HG03442 (cell line): ENCODE data around the gene ZNF611.
A peak's percentile ranks its signal among the peaks of the same experiment; 100 is the strongest.
"Not testable (repeated sequence)": the region's sequence is repeated elsewhere in the genome, so short reads cannot be mapped to it uniquely, and the experiment has no call there.

Experiments used
- ATAC-seq: cut with Tn5 transposase; IDR thresholded peaks from one replicate; pipeline ENCODE4 v1.9.1; 2021; ENCODE audit warnings: mild to moderate bottlenecking, moderate library complexity; ENCODE audit not compliant: unreplicated experiment

Gene ZNF611

DNA sequence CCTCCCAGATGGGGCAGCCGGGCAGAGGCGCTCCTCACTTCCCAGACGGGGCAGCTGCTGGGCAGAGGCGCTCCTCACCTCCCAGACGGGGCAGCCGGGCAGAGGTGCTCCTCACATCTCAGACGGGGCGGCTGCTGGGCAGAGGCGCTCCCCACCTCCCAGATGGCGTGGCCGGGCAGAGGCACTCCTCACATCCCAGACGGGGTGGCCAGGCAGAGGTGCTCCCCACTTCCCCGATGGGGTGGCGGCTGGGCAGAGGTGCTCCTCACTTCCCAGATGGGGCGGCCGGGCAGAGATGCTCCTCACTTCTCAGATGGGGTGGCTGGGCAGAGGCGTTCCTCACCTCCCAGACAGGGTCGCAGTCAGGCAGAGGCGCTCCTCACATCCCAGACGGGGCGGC, 14.3 kb downstream of the ZNF611 start:
- not testable (repeated sequence) for ATAC-seq

DNA sequence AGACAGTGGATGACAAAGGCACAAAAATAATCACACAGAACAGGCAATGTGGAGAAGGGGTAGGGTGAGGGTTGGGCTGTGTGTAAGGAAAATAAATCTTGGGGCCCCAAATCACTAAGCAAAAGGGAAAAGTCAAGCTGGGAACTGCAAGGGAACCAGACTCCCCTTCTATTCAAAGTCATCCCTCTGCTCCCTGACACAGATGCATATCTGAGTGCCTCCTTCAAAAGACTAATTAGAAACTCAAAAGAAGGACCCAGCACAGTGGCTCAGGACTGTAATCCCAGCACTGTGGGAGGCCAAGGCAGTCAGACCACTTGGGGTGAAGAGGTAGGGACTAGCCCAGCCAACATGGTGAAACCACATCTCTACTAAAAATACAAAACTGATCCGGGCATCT, 18.3 kb downstream of the ZNF611 start:
- no peak for ATAC-seq

DNA sequence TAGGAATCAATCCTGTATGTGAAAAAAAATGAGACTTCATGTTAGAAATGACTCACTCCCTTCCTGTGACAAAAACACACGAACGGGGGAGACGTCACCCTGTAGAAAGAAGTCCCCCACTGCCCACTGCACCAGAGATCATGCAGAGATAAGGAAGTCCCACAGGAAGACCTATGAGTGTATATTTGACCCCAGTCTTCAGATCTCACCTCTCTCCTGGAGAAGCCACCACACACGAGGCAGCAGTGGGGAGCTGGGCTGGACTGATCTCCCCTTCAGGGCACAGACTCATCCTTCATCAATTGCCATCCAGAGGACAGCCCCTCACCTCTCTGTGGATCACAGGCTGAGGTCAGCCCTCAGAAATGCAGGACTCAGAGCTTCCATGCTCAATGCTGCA, 18.9 kb downstream of the ZNF611 start:
- ATAC-seq: not testable (repeated sequence)

DNA sequence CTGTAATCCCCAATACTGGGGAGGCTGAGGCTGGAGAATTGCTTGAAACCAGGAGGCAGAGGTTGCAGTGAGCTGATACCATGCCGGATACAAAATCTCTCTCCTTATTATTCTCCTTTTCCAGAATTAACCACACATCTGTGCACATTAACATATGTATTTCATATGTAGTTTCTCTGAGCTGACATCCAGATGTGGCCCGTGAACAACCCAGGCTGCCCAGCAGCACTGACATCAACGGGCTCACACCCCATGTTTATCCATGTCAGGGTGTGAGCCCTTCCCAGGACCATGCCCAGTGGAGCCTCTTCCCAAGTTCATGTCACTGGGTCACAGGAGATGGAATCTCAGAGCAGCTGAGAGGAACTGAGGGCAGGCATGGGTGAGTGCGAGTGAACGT, 19.5 kb downstream of the ZNF611 start:
- not testable (repeated sequence) for ATAC-seq

DNA sequence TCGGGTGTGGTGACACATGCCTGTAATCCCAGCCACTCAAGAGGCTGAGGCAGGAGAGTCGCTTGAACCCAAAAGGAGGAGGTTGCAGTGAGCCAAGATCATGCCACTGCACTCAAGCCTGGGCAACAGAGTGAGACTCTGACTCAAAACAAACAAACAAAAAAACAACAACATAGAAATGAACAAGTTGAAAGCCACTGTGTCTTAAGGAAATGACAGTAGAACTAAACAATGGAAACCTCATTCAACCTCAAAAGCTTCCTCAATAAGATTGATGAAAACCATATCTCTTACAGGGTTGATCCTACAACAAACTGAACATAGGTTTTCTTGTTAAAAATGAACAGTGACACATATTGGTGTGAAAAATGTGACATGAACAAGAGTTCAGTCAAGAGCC, 21.8 kb downstream of the ZNF611 start:
- not testable (repeated sequence) for ATAC-seq

DNA sequence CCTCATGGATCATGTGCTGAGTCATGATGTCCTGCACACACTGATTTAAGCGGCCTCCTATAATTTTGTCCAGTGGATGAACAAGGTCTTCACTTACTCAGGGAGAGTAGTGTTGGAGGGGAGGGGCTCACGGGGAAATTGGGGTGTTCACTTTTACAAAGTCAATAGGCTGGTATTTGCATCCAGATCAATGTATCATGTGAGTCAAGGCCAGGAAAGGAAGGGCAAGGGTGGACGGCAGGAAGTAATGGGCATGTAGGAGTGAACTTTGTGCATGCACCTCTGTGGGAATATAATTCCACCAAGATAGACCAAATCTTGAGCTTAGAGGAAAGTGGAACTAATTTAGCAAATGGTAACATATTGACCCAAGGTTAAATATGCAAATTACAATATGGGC, 23.2 kb downstream of the ZNF611 start:
- not testable (repeated sequence) for ATAC-seq

DNA sequence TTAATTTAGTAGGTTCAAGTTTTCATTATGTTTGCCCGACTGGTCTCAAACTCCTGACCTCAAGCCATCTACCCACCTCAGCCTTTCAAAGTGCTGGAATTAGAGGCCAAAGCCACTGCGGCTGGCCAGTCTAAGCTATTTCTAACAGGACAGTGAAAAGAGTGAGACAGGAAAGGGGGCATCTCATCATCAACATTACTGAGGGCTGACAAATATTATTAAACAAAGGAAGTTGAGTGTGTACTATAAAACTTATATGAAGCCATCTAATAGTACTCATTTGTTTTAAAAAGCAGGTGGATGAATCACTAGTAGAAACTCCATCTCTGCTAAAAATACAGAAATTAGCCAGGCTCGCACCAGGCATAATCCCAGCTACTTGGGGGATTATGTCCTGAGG, 24.3 kb downstream of the ZNF611 start:
- ATAC-seq: no peak

DNA sequence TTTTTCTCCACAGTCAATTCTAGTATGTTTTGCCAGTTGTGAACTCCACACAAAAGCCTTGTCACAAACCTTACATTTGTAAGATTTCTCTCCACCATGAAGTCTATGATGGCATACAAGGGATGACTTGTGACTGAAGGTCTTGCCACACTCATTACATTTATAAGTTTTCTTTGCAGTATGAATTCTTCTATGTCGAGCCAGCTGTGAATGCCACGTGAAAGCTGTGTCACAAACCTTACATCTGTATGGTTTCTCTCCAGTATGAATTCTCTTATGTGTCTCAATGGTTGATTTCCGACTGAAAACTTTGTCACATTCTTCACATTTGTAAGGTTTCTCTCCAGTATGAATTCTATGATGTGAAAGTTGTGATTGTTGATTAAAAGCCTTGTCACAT, 29.2 kb downstream of the ZNF611 start:
- not testable (repeated sequence) for ATAC-seq

DNA sequence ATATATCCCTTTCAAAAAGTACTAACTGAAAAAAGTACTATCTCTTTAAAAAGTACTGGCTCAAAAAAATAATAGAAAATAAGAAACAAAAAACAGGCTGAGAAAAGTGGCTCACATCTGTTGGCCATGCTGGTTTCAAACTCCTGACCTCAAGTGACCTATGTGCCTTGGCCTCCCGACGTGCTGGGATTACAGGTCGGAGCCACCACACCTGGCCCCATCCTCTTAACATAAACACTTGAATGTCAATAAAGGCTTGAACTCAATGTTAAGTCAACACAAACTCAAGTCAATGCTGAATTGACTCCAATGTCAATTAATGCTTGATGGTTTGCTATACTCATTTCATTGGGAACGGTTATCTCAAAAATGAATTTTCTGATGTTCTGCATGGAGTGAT, 30.9 kb downstream of the ZNF611 start:
- no peak for ATAC-seq

DNA sequence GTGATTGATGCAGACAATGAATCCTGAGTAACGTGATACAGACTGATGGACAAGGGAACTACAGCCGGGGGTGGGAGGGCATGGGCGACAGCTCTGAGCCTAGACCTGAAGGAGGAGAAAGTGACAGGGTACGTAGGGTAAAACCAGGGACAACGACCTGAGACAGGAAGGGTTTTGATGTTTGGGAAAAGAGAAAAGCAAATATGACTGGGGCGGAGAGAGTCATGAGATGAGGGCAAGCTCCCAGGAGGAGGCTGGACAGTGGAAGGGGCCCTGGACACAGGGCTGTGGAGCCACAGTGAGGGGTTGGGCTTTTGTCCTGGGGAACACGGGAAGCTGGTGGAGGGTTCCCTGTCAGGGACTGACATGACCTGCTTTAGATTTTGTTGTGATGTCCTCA, 34.2 kb downstream of the ZNF611 start:
- no peak for ATAC-seq

DNA sequence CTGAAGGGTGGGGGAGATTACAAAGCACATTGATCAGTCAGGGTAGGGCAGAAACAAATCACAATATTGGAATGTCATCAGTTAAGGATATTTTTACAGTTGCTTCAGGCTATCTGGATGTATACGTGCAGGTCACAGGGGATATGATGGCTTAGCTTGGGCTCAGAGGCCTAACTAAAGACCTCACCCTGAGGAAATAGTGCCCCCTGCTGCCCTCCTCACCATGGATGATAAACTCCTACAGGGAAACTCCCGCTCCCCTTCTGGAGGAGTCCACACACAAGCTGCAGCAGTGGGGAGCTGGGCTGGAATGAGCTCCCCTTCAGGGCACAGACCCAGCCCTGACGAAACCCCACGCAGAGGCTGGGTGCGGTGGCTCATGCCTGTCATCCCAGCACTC, 35.3 kb downstream of the ZNF611 start:
- not testable (repeated sequence) for ATAC-seq

DNA sequence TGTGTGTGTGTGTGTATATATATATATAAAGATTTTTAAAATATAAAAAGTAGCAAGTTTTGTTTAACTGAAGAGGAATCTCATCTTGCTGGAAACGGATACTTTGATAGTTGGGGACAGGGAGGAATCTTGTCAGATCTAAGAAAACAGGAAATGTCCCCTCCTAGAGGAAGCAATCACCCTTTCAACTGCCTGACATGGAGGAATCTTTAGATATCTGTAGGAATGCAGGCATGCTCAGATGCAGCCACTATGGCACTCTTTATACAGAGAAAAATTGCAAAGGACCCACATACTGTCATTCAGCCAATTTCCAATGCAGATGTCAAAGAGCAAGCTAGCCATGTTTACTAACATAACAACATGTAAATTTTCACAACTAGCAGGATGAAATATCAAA, 38.8 kb downstream of the ZNF611 start:
- ATAC-seq: no peak

DNA sequence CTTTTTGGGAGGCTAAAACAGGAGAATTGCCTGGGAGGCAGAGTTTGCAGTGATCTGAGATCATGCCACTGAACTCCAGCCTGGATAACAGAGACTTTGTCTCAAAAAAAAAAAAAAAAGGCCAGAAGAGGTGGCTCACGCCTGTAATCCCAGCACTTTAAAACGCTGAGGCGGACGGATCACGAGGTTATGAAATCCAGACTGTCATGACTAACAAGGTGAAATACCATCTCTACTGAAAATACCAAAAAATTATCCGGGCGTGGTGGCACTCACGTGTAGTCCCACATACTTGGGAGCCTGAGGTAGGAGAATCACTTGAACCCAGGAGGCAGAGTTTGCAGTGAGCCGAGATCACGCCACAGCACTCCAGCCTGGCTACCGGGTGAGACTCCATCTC, 39.9 kb downstream of the ZNF611 start:
- no peak for ATAC-seq

DNA sequence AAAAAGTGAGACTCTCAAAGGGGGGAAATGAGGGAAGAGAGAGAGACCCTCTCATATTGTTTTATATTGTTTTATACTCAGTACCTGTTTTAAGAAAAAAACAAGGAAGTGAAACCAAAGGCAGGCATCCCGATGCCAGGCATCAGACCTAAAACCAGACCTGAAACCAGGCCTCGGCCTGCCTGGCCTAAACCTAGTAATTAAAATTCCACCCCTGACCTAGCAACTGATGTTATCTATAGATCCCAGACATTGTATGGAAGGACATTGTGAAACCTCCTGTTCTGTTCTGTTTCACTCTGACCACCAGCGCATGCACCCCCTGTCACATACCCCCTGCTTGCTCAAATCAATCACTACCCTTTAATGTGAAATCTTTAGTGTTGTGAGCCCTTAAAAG, 40.6 kb downstream of the ZNF611 start:
- not testable (repeated sequence) for ATAC-seq

DNA sequence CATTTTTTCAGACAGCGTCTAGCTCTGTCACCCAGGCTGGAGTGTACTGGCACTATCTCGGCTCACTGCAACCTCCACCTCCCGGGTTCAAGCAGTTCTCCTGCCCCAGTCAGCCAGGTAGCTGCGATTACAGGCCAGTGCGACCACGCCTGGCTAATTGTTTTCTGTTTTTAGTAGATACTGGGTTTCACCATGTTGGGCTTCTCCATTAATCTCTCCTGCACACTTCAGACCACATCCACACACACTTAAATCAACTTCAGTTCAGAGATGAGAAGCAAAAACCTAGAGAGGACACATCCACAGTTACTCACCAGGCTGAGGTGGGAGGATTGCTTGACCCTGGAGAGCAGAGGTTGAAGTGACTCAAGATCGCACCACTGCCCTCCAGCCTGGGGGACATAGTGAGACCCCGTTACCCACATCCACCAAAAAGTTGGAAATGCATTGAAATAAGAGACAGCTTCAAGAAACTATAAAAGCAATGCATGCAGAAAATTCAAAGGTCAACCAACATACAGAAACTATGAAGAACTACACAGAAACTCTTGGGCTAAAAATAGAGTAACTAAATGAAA, 42.3 kb downstream of the ZNF611 start:
- ATAC-seq: no peak

DNA sequence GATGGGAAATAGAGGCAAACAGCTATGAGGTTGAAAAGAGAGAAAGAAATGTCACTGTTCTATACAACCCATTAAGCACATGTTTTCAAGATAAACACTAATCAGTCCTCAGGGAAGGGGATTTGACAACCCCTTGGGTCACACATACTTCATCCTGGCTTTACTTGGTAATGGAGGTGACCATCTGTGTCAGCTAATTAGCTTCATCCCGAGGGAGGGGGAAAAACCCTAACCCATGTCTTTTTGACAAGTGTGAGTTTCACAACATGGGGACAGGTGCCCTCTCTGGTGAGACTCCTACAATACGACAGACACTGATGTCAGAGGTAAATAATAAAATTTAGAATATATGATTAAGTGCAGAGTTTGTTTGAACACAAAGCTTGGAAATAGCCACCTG, 43.1 kb downstream of the ZNF611 start:
- ATAC-seq: no peak

DNA sequence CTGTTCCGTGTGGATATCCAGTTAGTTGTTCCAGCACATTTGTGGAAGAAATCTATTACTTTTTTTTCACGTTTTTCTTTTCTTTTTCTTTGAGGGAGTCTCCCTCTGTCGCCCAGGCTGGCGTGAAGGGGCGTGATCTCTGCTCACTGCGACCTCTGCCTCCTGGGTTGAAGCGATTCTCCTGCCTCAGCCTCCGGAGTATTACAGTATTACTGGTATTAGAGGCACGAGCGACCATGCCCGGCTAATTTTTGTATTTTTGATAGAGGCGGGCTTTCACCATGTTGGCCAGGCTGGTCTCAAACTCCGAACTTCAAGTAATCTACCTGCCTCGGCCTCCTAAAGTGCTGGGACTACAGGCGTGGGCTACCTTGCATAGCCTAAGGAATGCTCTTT, 43.6 kb downstream of the ZNF611 start:
- ATAC-seq: no peak

DNA sequence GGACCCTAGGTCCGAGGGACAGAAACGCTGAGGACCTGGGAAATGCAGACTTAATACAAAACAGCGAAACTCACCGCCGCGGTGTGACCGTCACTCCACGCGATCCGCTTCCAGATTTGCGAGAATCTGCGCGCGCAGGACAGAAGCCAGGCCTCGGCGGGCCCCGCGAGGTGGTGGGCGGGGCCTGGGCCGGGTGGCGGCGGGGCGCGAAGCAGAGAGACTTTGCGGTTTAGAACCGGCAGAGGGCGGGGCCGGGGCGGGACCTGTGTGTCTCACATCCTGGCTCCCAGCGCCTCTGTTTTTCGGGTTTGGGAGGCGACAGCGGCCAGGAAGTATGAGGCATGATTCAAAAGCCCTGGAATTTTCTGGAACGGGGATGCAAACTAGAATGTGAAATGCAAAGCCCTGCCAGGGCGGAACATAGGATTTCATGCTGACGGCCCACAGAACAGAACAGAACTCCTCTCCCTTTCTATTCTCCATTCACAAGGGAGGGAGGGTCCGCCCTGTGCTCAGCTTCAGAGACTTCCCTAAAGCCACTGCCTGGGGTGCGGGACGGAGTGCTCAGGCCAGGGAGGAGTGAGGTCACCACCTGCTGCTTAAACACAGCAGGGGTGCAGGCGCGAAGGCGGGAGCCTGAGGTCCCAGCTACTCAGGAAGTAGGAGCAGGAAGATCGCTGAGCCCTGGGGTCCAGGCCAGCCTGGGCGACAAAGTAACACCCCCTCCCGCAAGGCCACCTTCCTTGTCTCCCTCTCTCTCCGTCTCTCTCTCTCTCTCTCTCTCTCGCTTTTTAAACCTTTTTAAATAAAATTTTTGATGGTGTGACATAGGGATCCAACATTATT, 44.3 kb downstream of the ZNF611 start:
- ATAC-seq: peak; percentile 71

DNA sequence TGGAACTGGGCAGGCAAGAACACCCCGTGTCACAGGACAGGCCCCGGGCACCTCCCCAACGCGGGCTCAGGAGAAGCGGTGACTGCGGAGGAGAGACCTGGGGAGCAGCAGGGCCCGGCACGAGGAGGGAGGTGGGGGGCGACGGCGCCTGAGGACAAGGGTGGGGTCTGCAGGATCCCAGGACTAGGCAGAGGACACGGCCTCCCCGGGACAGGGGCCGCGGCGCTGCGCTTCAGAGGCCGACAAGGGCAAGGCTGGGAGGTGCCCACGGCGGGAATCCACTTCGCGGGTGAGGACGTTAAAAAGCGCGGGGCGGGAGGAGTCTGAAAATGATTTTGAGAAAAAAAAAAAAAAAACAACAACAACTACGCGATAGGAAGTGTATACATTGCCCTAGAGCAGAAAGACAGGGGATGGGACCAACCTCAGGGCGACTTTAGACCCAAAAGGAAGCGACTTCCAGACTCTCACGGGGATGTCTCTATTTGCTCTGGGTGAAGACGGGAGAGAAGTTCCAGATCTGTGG, 44.9 kb downstream of the ZNF611 start:
- peak; percentile 49 for ATAC-seq

DNA sequence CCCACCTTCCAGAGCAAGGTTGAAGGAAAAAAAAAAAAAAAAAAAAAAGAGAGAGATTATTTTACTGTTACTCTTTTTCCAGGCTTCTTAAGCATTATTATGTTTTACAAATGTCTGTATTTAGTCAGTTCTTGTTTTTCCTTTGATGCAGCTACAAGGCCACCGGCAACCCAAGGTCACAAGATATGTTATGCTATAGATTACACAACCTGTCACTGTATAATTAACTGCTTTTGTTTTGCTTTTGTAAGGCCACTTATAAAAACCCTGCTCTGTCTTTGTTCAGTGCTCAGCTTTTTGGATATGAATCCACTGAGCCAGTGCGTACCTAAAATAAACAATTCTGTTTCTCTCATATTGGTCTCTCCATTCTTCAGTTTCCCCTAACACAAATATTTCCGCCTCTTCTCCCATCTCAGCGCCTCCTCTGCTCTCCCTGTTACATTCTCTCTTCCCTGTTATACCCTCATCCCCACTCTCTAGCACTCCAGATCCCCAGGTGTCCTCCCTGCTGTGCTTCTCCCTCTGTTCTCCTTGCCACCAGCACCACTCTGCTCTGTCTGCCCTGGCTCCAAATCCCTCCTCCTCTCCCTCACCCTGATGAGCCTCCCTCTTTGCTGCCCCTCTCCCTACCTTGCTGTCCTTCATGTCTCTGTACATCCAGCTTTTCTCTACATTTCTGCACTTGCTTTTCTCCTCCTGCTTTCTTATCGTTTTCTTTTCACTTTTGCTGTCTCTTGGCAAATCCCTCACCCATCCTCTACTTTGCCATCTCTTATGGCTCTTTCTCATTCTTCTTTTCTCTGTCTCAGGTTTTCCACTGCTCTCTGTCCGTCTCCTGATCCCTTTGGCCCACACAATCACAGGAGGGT, 45.7 kb downstream of the ZNF611 start:
- ATAC-seq: not testable (repeated sequence)

DNA sequence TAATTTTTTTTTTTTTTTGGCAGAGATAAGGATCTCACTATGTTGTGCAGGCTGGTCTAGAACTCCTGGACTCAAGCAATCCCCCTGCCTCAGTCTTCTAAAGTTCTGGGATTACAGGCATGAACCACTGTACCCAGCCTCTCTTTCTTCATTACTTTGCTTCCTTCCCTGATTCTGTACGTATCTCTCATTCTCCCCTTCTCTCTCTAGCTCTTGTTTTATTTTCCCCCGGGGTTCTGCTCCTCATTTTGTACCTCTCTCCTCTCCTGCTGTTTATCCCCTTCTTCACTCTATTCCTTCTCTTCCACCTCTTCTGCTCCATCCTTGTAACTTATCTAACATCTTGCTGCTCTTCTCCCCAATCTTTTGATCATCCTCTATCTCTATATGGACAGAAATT, 46.5 kb downstream of the ZNF611 start:
- ATAC-seq: no peak
